ENCODE measurements around the gene SLC22A25. TPM values are rescaled to one million over a fixed set of nuclear protein-coding genes. Genes with fewer than 3 reads are reported as not detected.

Gene SLC22A25
- total RNA-seq = not detected in 2 replicates

DNA sequence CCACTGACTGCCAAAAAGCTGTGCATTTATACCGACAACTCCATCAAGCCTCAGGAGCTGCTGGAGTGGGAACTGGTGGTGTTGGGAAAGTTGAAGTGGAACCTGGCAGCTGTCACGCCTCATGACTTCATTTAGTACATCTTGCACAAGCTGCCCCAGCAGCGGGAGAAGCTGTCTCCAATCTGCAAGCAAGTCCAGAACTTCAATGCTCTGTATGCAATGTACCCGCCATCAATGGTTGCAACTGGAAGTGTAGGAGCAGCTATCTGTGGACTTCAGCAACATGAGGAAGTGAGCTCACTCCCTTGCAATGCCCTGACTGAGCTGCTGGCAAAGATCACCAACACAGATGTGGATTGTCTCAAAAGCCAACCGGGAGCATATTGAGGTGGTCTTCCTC lies at the start of gene SLC22A25:
SLC22A25 (minus strand) TSS at position 67 of the 400 bp plus-strand sequence. CDS start 13,947 bp downstream, outside the sequence.
- intact Hi-C loops (cut with micrococcal nuclease) = no loop called here
- ChIA-PET CTCF (no interaction called here), POLR2A (no interaction called here)
- no peaks in the 10 kb centered on the region for H3K9me3 Mint-ChIP-seq
- H3K36me3 Mint-ChIP-seq (ENCODE audit: low read depth) = no peaks in the 10 kb centered on the region
- H3K4me3 Mint-ChIP-seq = no peak within 1 kb of the TSS
- no peak within 1 kb of the TSS for H3K27ac Mint-ChIP-seq
- ATAC-seq (ENCODE audit: low read depth) (no peak), DNase-seq (no peak)
- no peaks in the 10 kb centered on the region for H3K4me1 Mint-ChIP-seq
- peaks cover 24% of the 10 kb centered on the region for H3K27me3 Mint-ChIP-seq
- TF ChIP-seq, protein P1, sequence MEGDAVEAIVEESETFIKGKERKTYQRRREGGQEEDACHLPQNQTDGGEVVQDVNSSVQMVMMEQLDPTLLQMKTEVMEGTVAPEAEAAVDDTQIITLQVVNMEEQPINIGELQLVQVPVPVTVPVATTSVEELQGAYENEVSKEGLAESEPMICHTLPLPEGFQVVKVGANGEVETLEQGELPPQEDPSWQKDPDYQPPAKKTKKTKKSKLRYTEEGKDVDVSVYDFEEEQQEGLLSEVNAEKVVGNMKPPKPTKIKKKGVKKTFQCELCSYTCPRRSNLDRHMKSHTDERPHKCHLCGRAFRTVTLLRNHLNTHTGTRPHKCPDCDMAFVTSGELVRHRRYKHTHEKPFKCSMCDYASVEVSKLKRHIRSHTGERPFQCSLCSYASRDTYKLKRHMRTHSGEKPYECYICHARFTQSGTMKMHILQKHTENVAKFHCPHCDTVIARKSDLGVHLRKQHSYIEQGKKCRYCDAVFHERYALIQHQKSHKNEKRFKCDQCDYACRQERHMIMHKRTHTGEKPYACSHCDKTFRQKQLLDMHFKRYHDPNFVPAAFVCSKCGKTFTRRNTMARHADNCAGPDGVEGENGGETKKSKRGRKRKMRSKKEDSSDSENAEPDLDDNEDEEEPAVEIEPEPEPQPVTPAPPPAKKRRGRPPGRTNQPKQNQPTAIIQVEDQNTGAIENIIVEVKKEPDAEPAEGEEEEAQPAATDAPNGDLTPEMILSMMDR (IDR thresholded peaks at IDR 0.05) = no peak

DNA sequence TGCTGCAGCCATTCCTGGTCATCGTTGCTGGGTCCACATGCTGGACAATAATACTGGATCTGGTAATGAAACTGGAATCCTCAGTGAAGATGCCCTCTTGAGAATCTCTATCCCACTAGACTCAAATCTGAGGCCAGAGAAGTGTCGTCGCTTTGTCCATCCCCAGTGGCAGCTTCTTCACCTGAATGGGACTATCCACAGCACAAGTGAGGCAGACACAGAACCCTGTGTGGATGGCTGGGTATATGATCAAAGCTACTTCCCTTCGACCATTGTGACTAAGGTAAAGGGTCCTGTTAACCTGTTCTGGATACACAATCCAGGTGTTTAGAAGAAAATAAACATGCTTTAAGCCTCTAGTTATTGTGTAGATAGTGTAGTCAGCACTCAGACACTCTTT lies 46.9 kb upstream of the SLC22A25 start:
- Mint-ChIP-seq H3K4me3 (no peak overlapping the region), H3K4me1 (no peaks in the 10 kb centered on the region), H3K27me3 (peaks cover 14% of the 10 kb centered on the region), H3K9me3 (peaks cover 29% of the 10 kb centered on the region), H3K36me3 (ENCODE audit: low read depth) (peaks cover 2% of the 10 kb centered on the region), H3K27ac (no peak overlapping the region)
- intact Hi-C loops (cut with micrococcal nuclease) = no loop called here
- ChIA-PET CTCF (no interaction called here), POLR2A (no interaction called here)
- TF ChIP-seq, protein P1 (IDR thresholded peaks at IDR 0.05) = no peak
- DNase-seq = no peak
- ATAC-seq (ENCODE audit: low read depth) = no peak

DNA sequence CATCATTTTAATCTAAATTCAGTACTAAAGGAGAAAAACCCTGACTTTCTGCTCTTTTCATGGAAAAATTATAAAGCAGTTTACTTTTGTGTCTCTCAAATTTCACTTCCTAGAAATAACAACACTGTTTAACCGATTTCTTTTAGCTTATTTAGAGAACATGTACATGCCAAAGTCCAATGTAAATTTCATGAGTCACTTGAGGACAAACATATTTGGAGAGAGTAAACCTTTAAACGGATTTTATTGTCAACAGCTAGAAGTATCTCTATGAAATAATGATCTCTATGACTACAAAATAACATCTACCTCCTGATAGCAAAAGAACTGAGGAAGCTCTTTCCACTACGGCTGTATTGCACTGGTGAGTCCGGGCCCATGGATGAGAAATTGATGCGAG lies 46.3 kb upstream of the SLC22A25 start:
- DNase-seq = no peak
- peaks cover 29% of the 10 kb centered on the region for H3K9me3 Mint-ChIP-seq
- POLR2A ChIA-PET = no interaction called here
- peaks cover 2% of the 10 kb centered on the region for H3K36me3 Mint-ChIP-seq (ENCODE audit: low read depth)
- TF ChIP-seq, protein P1 (IDR thresholded peaks at IDR 0.05) = no peak
- no peak overlapping the region for H3K4me3 Mint-ChIP-seq
- CTCF ChIA-PET = no interaction called here
- intact Hi-C loops (cut with micrococcal nuclease) = no loop called here
- no peak for ATAC-seq (ENCODE audit: low read depth)
- no peak overlapping the region for H3K27ac Mint-ChIP-seq
- H3K4me1 Mint-ChIP-seq = no peaks in the 10 kb centered on the region
- peaks cover 21% of the 10 kb centered on the region for H3K27me3 Mint-ChIP-seq

DNA sequence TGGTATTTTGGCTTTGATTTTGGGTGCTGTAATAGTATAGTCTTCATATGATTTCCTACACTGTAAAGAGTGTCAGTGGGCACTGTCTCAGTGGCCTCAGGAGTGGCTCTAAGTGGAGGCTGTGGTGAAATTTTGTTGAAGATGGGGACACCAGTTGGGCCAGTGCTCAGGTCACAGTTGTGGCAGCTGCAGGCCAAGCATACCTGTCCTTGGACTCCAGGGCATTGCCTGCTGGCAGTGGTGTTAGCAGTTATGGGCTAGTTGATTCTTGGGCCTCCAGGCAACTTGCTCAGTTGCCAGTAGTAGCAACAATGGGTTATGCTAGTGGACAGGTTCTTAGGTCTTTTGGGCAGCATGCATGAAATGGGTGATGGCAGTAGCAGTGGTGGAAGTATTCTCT lies 39.2 kb upstream of the SLC22A25 start:
- intact Hi-C loops (cut with micrococcal nuclease) = no loop called here
- ATAC-seq (ENCODE audit: low read depth) = no peak
- no peak for DNase-seq
- H3K9me3 Mint-ChIP-seq = peaks cover 6% of the 10 kb centered on the region
- ChIA-PET POLR2A (no interaction called here), CTCF (no interaction called here)
- no peaks in the 10 kb centered on the region for H3K36me3 Mint-ChIP-seq (ENCODE audit: low read depth)
- no peak overlapping the region for H3K4me3 Mint-ChIP-seq
- TF ChIP-seq, protein P1 (IDR thresholded peaks at IDR 0.05) = no peak
- H3K27ac Mint-ChIP-seq = no peak overlapping the region
- H3K4me1 Mint-ChIP-seq = no peaks in the 10 kb centered on the region
- H3K27me3 Mint-ChIP-seq = peaks cover 39% of the 10 kb centered on the region

DNA sequence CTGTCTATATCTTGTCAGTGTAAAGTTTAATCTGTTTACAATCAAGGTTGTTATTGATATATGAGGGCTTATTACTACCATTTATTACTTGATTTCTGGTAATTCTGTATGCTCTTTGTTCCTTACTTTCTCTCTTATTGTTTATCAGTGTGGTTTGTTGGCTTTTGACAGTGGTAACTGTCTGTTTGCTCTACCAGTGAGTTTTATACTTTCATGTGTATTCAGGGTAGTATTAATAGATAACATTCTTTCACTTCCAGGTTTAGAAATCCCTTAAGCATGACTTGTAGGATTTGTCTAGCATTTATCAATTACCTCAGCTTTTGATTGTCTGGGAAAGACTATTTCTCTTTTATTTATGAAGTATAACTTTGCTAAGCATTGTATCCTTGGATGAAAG lies 37.5 kb upstream of the SLC22A25 start:
- H3K27me3 Mint-ChIP-seq = peaks cover 29% of the 10 kb centered on the region
- TF ChIP-seq, protein P1 (IDR thresholded peaks at IDR 0.05) = no peak
- H3K9me3 Mint-ChIP-seq = no peaks in the 10 kb centered on the region
- H3K4me3 Mint-ChIP-seq = no peak overlapping the region
- POLR2A ChIA-PET = no interaction called here
- no peak for ATAC-seq (ENCODE audit: low read depth)
- CTCF ChIA-PET = no interaction called here
- H3K27ac Mint-ChIP-seq = no peak overlapping the region
- no peak for DNase-seq
- intact Hi-C loops (cut with micrococcal nuclease) = no loop called here
- no peaks in the 10 kb centered on the region for H3K4me1 Mint-ChIP-seq
- no peaks in the 10 kb centered on the region for H3K36me3 Mint-ChIP-seq (ENCODE audit: low read depth)
